A549 (cell line): ENCODE measurements around the gene DENND5A. TPM values are rescaled to one million over a fixed set of nuclear protein-coding genes. Genes with fewer than 3 reads are reported as not detected.

Experiments used
- ATAC-seq, 2 experiments: fragments of 200-7000 bp in 1 of 2; fragments of >200 bp in 1 of 2; cut with Nextera tagmentation in 1 of 2; cut with Tn5 transposase in 1 of 2; 3 replicates each; pipeline versions ENCODE4 v1.8.0 to v1.9.1; 2018 to 2020; ENCODE audit warnings: mild to moderate bottlenecking in 1 of 2, moderate library complexity in 1 of 2
- CTCF ChIA-PET: fragments of 300-600 bp; sonication (Branson Sonifier 250); formaldehyde crosslinking; extraction: SDS; loops from one replicate; lab custom pipeline; 2021; ENCODE audit warnings: antibody characterized with exemption, inconsistent platforms; lab: Yijun Ruan, JAX
- POLR2A ChIA-PET: fragments of 350-600 bp; formaldehyde crosslinking; extraction: SDS; loops from one replicate; lab custom pipeline; 2021; ENCODE audit warnings: antibody characterized with exemption, inconsistent platforms; lab: Yijun Ruan, JAX
- DNase-seq, 2 experiments: peaks; one replicate each; pipeline versions ENCODE4 v3.0.0 to v3.0.0-alpha.2; 2011 to 2016; ENCODE audit warnings: low read depth in 1 of 2, low spot score in 1 of 2
- FAIRE-seq: peaks from 2 replicates; lab custom pipeline; 2011; peaks lifted over from hg19 to GRCh38; lab: Jason Lieb, UNC
- H3K27ac ChIP-seq, 2 experiments: fragments of >200 bp; sonication (Bioruptor Twin); formaldehyde crosslinking; 3 replicates each; pipeline ENCODE4 v1.5.1; 2016 to 2017
- H3K4me1 ChIP-seq: fragments of >200 bp; sonication (Bioruptor Twin); formaldehyde crosslinking; 3 replicates; pipeline ENCODE4 v1.6.1; 2016
- H3K4me2 ChIP-seq: fragments of >200 bp; sonication (Bioruptor Twin); formaldehyde crosslinking; 3 replicates; pipeline ENCODE4 v1.6.1; 2016
- H3K4me3 ChIP-seq: fragments of >200 bp; sonication (Bioruptor Twin); formaldehyde crosslinking; 3 replicates; pipeline ENCODE4 v1.5.1; 2016
- H3K9me3 ChIP-seq: fragments of >200 bp; sonication (Bioruptor Twin); formaldehyde crosslinking; 3 replicates; pipeline ENCODE4 v1.6.1; 2016
- BHLHE40 ChIP-seq: IDR thresholded peaks from 2 replicates; pipeline ENCODE4 v1.6.1; 2012; ENCODE audit warnings: low read depth, low read length, inconsistent platforms
- CBX8 ChIP-seq: fragments of 200-600 bp; sonication (generic); IDR thresholded peaks from 2 replicates; pipeline ENCODE4 v1.6.1; 2016
- CHD4 ChIP-seq: fragments of 200-600 bp; sonication (generic); IDR thresholded peaks from 2 replicates; pipeline ENCODE4 v1.6.1; 2016; ENCODE audit warnings: antibody characterized with exemption, mild to moderate bottlenecking, borderline replicate concordance
- E2F6 ChIP-seq: IDR thresholded peaks from 2 replicates; pipeline ENCODE4 v1.6.1; 2012; ENCODE audit warnings: low read depth, borderline replicate concordance
- EHF ChIP-seq: fragments of 250-450 bp; sonication (Bioruptor Pico); IDR thresholded peaks from 2 replicates; pipeline ENCODE4 v1.5.0; 2020; ENCODE audit warnings: mild to moderate bottlenecking
- EP300 ChIP-seq, 2 experiments: fragments of >200 bp; sonication (Bioruptor Twin); formaldehyde crosslinking; IDR thresholded peaks; 2 replicates in 1 of 2; 3 replicates in 1 of 2; pipeline ENCODE4 v1.6.1; 2016 to 2017
- ESRRA ChIP-seq: fragments of 150-350 bp; IDR thresholded peaks from 2 replicates; pipeline ENCODE4 v1.6.1; 2014; ENCODE audit warnings: mild to moderate bottlenecking, low read length, borderline replicate concordance
- FOSL2 ChIP-seq, 2 experiments: fragments of 450-650 bp in 1 of 2; fragments of >200 bp in 1 of 2; sonication (Bioruptor Twin) in 1 of 2; formaldehyde crosslinking; IDR thresholded peaks; 2 replicates each; pipeline versions ENCODE4 v1.5.0 to v1.6.1; 2016 to 2020; ENCODE audit warnings: mild to moderate bottlenecking in 1 of 2, moderate library complexity in 1 of 2
- FOXS1 ChIP-seq: fragments of 250-450 bp; sonication (Bioruptor Pico); IDR thresholded peaks from 2 replicates; pipeline ENCODE4 v1.5.0; 2020; ENCODE audit warnings: mild to moderate bottlenecking, moderate library complexity
- HDAC2 ChIP-seq: fragments of 200-600 bp; sonication (generic); IDR thresholded peaks from 2 replicates; pipeline ENCODE4 v1.6.1; 2016
- HOXA7 ChIP-seq: fragments of 250-450 bp; sonication (Bioruptor Pico); IDR thresholded peaks from 2 replicates; pipeline ENCODE4 v1.5.0; 2020; ENCODE audit warnings: mild to moderate bottlenecking, moderate library complexity
- NPAS2 ChIP-seq: fragments of 250-450 bp; sonication (Bioruptor Pico); IDR thresholded peaks from 2 replicates; pipeline ENCODE4 v1.8.0; 2022; ENCODE audit warnings: mild to moderate bottlenecking, moderate library complexity, borderline replicate concordance
- PHF8 ChIP-seq: fragments of 200-600 bp; sonication (generic); IDR thresholded peaks from 2 replicates; pipeline ENCODE4 v1.6.1; 2016; ENCODE audit warnings: low read depth, mild to moderate bottlenecking, antibody characterized with exemption, moderate library complexity, borderline replicate concordance
- POLR2A ChIP-seq: IDR thresholded peaks from 2 replicates; pipeline ENCODE4 v1.6.1; 2012; ENCODE audit warnings: mild to moderate bottlenecking, low read length
- POLR2AphosphoS2 ChIP-seq: conservative IDR thresholded peaks from 2 replicates; pipeline ENCODE4 v1.6.1; 2012; ENCODE audit warnings: low read length, improper control_type of control experiment, inconsistent platforms
- RAD21 ChIP-seq, 2 experiments: fragments of >200 bp in 1 of 2; sonication (Bioruptor Twin) in 1 of 2; formaldehyde crosslinking in 1 of 2; IDR thresholded peaks in 1 of 2; conservative IDR thresholded peaks in 1 of 2; 2 replicates in 1 of 2; 3 replicates in 1 of 2; pipeline ENCODE4 v1.6.1; 2012 to 2018; ENCODE audit warnings: inconsistent platforms in 1 of 2
- RARB ChIP-seq: fragments of 250-450 bp; sonication (Bioruptor Pico); IDR thresholded peaks from 2 replicates; pipeline ENCODE4 v1.8.0; 2021; ENCODE audit warnings: mild to moderate bottlenecking, moderate library complexity
- RFX5 ChIP-seq: fragments of 450-650 bp; IDR thresholded peaks from 2 replicates; pipeline ENCODE4 v1.7.1; 2014; ENCODE audit warnings: antibody characterized with exemption, mild to moderate bottlenecking, moderate library complexity
- RNF2 ChIP-seq: fragments of 200-600 bp; sonication (generic); IDR thresholded peaks from 2 replicates; pipeline ENCODE4 v1.6.1; 2016; ENCODE audit warnings: low read depth, mild to moderate bottlenecking, antibody characterized with exemption, moderate library complexity, borderline replicate concordance
- SMC3 ChIP-seq: fragments of >200 bp; sonication (Bioruptor Twin); formaldehyde crosslinking; IDR thresholded peaks from 3 replicates; pipeline ENCODE4 v1.6.1; 2018; ENCODE audit warnings: inconsistent platforms
- SREBF2 ChIP-seq: fragments of 450-650 bp; IDR thresholded peaks from 2 replicates; pipeline ENCODE4 v1.6.1; 2014; ENCODE audit warnings: mild to moderate bottlenecking, moderate library complexity
- TP53 ChIP-seq: fragments of 250-450 bp; sonication (Bioruptor Pico); IDR thresholded peaks from 2 replicates; pipeline ENCODE4 v1.5.0; 2021; ENCODE audit warnings: mild to moderate bottlenecking, moderate library complexity
- ZC3H11A ChIP-seq: fragments of 450-650 bp; IDR thresholded peaks from 2 replicates; pipeline ENCODE4 v1.6.1; 2014; ENCODE audit warnings: antibody characterized with exemption, mild to moderate bottlenecking
- ZFP36 ChIP-seq: fragments of 450-650 bp; IDR thresholded peaks from 2 replicates; pipeline ENCODE4 v1.6.1; 2014; ENCODE audit warnings: borderline replicate concordance; ENCODE audit not compliant: partially characterized antibody
- ZNF302 ChIP-seq: fragments of 250-450 bp; sonication (Bioruptor Pico); IDR thresholded peaks from 2 replicates; pipeline ENCODE4 v1.9.0; 2021; ENCODE audit warnings: inconsistent platforms, mild to moderate bottlenecking, moderate library complexity
- WGBS: methylation state at CpG from one replicate; pipeline ENCODE4 v1.1.6; 2017; ENCODE audit errors: missing lambda C conversion rate; 5-methylcytosine and 5-hydroxymethylcytosine counted together
- polyA plus RNA-seq, 4 experiments: library from polyadenylated mRNA; depleted of rRNA in 3 of 4; stranded (reverse); fragments of >200 nt; fragmentation: RNase III in 1 of 4; extraction: RNeasy Plus Mini Kit Qiagen cat#74134 plus additional on column Dnase treatment in 1 of 4; gene quantifications; 2 replicates in 3 of 4; 3 replicates in 1 of 4; pipeline ENCODE4 v1.2.3, GENCODE V29; 2011 to 2017
- TF ChIP-seq, protein P1 (sequence below): IDR thresholded peaks from 2 replicates; pipeline ENCODE4 v1.6.1; 2012
- TF ChIP-seq, protein P2 (sequence below): fragments of >200 bp; sonication (Bioruptor Twin); formaldehyde crosslinking; IDR thresholded peaks from 3 replicates; pipeline ENCODE4 v1.6.1; 2016
- TF ChIP-seq, protein P3 (sequence below): fragments of 150-350 bp; IDR thresholded peaks from 2 replicates; pipeline ENCODE4 v1.6.1; 2014; ENCODE audit warnings: low read depth, mild to moderate bottlenecking, low read length

The DENND5A gene
- polyA plus RNA-seq, 2 of the 4 experiments (the other 2 are of a cell fraction): 36.6 to 88.7 TPM

DNA sequence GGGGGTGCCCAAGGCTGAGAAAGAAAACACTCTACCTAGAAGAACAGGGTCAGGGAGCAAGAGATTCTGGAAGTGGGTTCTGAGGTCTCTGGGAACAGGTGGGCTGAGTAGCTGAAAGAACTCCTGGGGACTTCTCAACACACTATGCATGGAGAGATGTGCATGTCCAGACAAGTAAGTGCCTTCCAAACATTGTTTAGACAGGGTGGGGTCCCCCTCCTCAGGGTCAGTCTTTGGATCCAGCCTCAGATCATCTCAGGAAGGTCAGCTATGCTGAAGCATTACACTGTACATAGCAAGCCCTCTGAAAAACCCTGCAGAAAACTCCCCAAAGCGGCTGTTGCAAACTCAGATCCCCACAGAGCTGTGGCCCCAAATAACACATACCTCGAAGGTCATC lies 119.9 kb downstream of the DENND5A start:
- no peak overlapping the region for H3K4me3 ChIP-seq
- DNase-seq (no peak), ATAC-seq (no peak), FAIRE-seq (no peak)
- H3K4me1 ChIP-seq: peaks cover 5% of the 10 kb centered on the region
- POLR2A ChIA-PET: interaction anchor here (0.6 kb wide), 1 partner anchor 233 kb away, joined by 3 read pairs; no protein-coding TSS in a partner anchor
- TF ChIP-seq E2F6: no peak
- TF ChIP-seq ZC3H11A: no peak
- TF ChIP-seq POLR2A: no peak
- no peak for TF ChIP-seq PHF8
- TF ChIP-seq EHF (CRISPR knock-in tag): no peak
- TF ChIP-seq RFX5: no peak
- TF ChIP-seq HOXA7 (CRISPR knock-in tag): no peak
- no peak for TF ChIP-seq CHD4
- no peak for TF ChIP-seq ESRRA
- TF ChIP-seq, all 56 proteins: peak for 0
- Histone ChIP-seq H3K4me2 (no peak overlapping the region), H3K27ac (no peak overlapping the region), H3K9me3 (no peaks in the 10 kb centered on the region)
- CTCF ChIA-PET: interaction anchor here (0.8 to 1.9 kb wide), 3 partner anchors 20 to 186 kb away, joined by 3 to 6 read pairs (median 4); no protein-coding TSS in a partner anchor
- 76% methylated on average over 2 of the region's 2 CpGs for WGBS

GRCh38 chr11:9144828-9145227 lies 120.3 kb downstream of the DENND5A start:
- FAIRE-seq: no peak
- ChIA-PET POLR2A (interaction anchor here (0.6 kb wide), 1 partner anchor 233 kb away, joined by 3 read pairs; no protein-coding TSS in a partner anchor), CTCF (interaction anchor here (0.7 to 1.9 kb wide), 2 partner anchors 20 to 126 kb away, joined by 5 to 6 read pairs; no protein-coding TSS in a partner anchor)
- TF ChIP-seq EP300 (IDR thresholded peaks at IDR 0.05): no peak
- no peak for TF ChIP-seq HDAC2
- TF ChIP-seq RARB: no peak
- Histone ChIP-seq H3K4me1 (peaks cover 9% of the 10 kb centered on the region), H3K4me2 (no peak overlapping the region), H3K4me3 (no peak overlapping the region), H3K27ac (no peak overlapping the region), H3K9me3 (no peaks in the 10 kb centered on the region)
- no peak for ATAC-seq
- WGBS: 95% methylated on average over 2 of the region's 2 CpGs
- DNase-seq: no peak

DNA sequence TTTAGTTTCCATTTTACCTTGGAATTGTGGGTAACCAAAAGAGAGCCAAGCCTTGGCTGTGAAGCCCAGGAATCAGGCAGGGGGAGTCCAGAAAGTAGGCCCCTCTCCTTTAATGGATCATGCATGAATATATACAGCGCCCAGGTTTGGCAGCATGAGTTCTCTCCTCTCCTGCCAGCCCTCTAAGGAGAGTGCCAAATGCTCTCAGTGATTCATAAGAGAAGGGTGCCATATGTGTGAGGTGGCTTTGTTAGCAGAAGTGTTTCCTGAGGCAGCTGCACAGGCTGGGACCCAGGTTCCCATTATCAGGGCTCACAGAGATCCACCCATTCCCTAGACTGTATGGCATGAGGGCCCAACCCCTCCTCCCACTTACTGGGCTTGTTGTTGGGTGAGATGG lies 121.4 kb downstream of the DENND5A start:
- Histone ChIP-seq H3K4me1 (peaks cover 20% of the 10 kb centered on the region), H3K4me2 (no peak overlapping the region), H3K4me3 (no peak overlapping the region), H3K9me3 (no peaks in the 10 kb centered on the region), H3K27ac (no peak overlapping the region)
- ChIA-PET CTCF (interaction anchor here (1.3 to 9.0 kb wide), 3 partner anchors 10 to 229 kb away, joined by 3 to 160 read pairs (median 4); no protein-coding TSS in a partner anchor), POLR2A (no interaction called here)
- TF ChIP-seq, protein P1, sequence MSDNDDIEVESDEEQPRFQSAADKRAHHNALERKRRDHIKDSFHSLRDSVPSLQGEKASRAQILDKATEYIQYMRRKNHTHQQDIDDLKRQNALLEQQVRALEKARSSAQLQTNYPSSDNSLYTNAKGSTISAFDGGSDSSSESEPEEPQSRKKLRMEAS: no peak
- TF ChIP-seq FOSL2 (IDR thresholded peaks at IDR 0.05) (no peak), FOSL2 (CRISPR knock-in tag; IDR thresholded peaks at IDR 0.05) (no peak), BHLHE40 (no peak), FOXS1 (no peak), TP53 (CRISPR knock-in tag) (no peak), SMC3 (no peak), ZNF302 (CRISPR knock-in tag) (no peak), SREBF2 (no peak), CBX8 (no peak), NPAS2 (CRISPR knock-in tag) (no peak), RNF2 (no peak), RAD21 (conservative IDR thresholded peaks at IDR 0.05 in 1 of 2, IDR thresholded peaks at IDR 0.05 in 1 of 2) (no peak), POLR2AphosphoS2 (no peak), ZFP36 (no peak)
- TF ChIP-seq, protein P2, sequence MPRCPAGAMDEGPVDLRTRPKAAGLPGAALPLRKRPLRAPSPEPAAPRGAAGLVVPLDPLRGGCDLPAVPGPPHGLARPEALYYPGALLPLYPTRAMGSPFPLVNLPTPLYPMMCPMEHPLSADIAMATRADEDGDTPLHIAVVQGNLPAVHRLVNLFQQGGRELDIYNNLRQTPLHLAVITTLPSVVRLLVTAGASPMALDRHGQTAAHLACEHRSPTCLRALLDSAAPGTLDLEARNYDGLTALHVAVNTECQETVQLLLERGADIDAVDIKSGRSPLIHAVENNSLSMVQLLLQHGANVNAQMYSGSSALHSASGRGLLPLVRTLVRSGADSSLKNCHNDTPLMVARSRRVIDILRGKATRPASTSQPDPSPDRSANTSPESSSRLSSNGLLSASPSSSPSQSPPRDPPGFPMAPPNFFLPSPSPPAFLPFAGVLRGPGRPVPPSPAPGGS: no peak
- TF ChIP-seq, protein P3, sequence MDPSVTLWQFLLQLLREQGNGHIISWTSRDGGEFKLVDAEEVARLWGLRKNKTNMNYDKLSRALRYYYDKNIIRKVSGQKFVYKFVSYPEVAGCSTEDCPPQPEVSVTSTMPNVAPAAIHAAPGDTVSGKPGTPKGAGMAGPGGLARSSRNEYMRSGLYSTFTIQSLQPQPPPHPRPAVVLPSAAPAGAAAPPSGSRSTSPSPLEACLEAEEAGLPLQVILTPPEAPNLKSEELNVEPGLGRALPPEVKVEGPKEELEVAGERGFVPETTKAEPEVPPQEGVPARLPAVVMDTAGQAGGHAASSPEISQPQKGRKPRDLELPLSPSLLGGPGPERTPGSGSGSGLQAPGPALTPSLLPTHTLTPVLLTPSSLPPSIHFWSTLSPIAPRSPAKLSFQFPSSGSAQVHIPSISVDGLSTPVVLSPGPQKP: no peak
- FAIRE-seq (no peak), ATAC-seq (no peak), DNase-seq (no peak)
- 88% methylated on average over 1 of the region's 1 CpG for WGBS
